ENCODE measurements around the gene PRCD. TPM values are rescaled to one million over a fixed set of nuclear protein-coding genes. Genes with fewer than 3 reads are reported as not detected.

Gene PRCD
- polyA plus RNA-seq, 1 donor (not counting 4 experiments of a cell fraction or from before 2014, with no cell fraction given), result 1.2 TPM

GRCh38 chr17:76543826-76544545, 4.1 kb downstream of the PRCD start:
- Histone ChIP-seq H3K4me3 (ENCODE audit: control insufficient read depth in 2 of 3, extremely low read depth in 1 of 3, insufficient read depth in 2 of 3, low read depth in 1 of 3, low read length in 3 of 3) (no peak overlapping the region), H3K27ac (ENCODE audit: control insufficient read depth, insufficient read depth, low read length) (no peak overlapping the region), H4K20me1 (ENCODE audit: control insufficient read depth, extremely low read depth, insufficient read depth, low read length) (no peaks in the 10 kb centered on the region), H3K9me1 (ENCODE audit: control insufficient read depth, extremely low read depth, insufficient read depth, low read length) (no peaks in the 10 kb centered on the region), H3K36me3 (ENCODE audit: control insufficient read depth in 2 of 2, extremely low read depth in 1 of 2, insufficient read depth in 2 of 2, low read length in 2 of 2) (peaks cover 0 to 7% of the 10 kb centered on the region in 2 experiments), H3K79me2 (ENCODE audit: control insufficient read depth, insufficient read depth, low read length) (peaks cover 11% of the 10 kb centered on the region), H3K4me1 (ENCODE audit: control insufficient read depth, extremely low read depth, insufficient read depth, low read length) (peaks cover 42% of the 10 kb centered on the region), H3K9me3 (ENCODE audit: control insufficient read depth, low read depth, low read length) (no peaks in the 10 kb centered on the region), H3K27me3 (ENCODE audit: control insufficient read depth, extremely low read depth, insufficient read depth, low read length) (peaks cover 34% of the 10 kb centered on the region), H3K9ac (ENCODE audit: control insufficient read depth, extremely low read depth, insufficient read depth, low read length) (no peak overlapping the region), H3K4me2 (ENCODE audit: control insufficient read depth, extremely low read depth, insufficient read depth, low read depth, low read length) (no peak overlapping the region), H2AFZ (ENCODE audit: control insufficient read depth, low read length) (no peak overlapping the region)
- no peak for FAIRE-seq
- DNase-seq (ENCODE audit: low read depth, low spot score), result no peak
- dilution Hi-C loops (cut with MboI; ENCODE audit: extremely low pct_ligation_motif_present, low sequenced_read_pairs), result no loop called here
- TF ChIP-seq EZH2 (IDR thresholded peaks at IDR 0.05; ENCODE audit: low read length) (no peak), CTCF (optimal IDR thresholded peaks at IDR 0.05 in 1 of 3, IDR thresholded peaks at IDR 0.05 in 1 of 3, conservative IDR thresholded peaks at IDR 0.05 in 1 of 3; ENCODE audit: extremely low read depth in 1 of 3, insufficient read depth in 2 of 3, low read length in 3 of 3) (no peak)

GRCh38 chr17:76544546-76545365, 4.9 kb downstream of the PRCD start:
- H3K4me1 ChIP-seq (ENCODE audit: control insufficient read depth, extremely low read depth, insufficient read depth, low read length), result peaks cover 42% of the 10 kb centered on the region
- no peak for DNase-seq (ENCODE audit: low read depth, low spot score)
- TF ChIP-seq CTCF (optimal IDR thresholded peaks at IDR 0.05 in 1 of 3, IDR thresholded peaks at IDR 0.05 in 1 of 3, conservative IDR thresholded peaks at IDR 0.05 in 1 of 3; ENCODE audit: extremely low read depth in 1 of 3, insufficient read depth in 2 of 3, low read length in 3 of 3) (no peak), EZH2 (IDR thresholded peaks at IDR 0.05; ENCODE audit: low read length) (no peak)
- H3K4me3 ChIP-seq (ENCODE audit: control insufficient read depth in 2 of 3, extremely low read depth in 1 of 3, insufficient read depth in 2 of 3, low read depth in 1 of 3, low read length in 3 of 3), result no peak overlapping the region
- dilution Hi-C loops (cut with MboI; ENCODE audit: extremely low pct_ligation_motif_present, low sequenced_read_pairs), result no loop called here
- peaks cover 32% of the 10 kb centered on the region for H3K27me3 ChIP-seq (ENCODE audit: control insufficient read depth, extremely low read depth, insufficient read depth, low read length)
- no peak overlapping the region for H3K27ac ChIP-seq (ENCODE audit: control insufficient read depth, insufficient read depth, low read length)
- H4K20me1 ChIP-seq (ENCODE audit: control insufficient read depth, extremely low read depth, insufficient read depth, low read length), result no peaks in the 10 kb centered on the region
- H3K79me2 ChIP-seq (ENCODE audit: control insufficient read depth, insufficient read depth, low read length), result peaks cover 14% of the 10 kb centered on the region
- H3K36me3 ChIP-seq (ENCODE audit: control insufficient read depth in 2 of 2, extremely low read depth in 1 of 2, insufficient read depth in 2 of 2, low read length in 2 of 2), result peaks cover 0 to 7% of the 10 kb centered on the region in 2 experiments
- H3K9me3 ChIP-seq (ENCODE audit: control insufficient read depth, low read depth, low read length), result no peaks in the 10 kb centered on the region
- no peak overlapping the region for H3K4me2 ChIP-seq (ENCODE audit: control insufficient read depth, extremely low read depth, insufficient read depth, low read depth, low read length)
- H3K9me1 ChIP-seq (ENCODE audit: control insufficient read depth, extremely low read depth, insufficient read depth, low read length), result no peaks in the 10 kb centered on the region
- no peak overlapping the region for H3K9ac ChIP-seq (ENCODE audit: control insufficient read depth, extremely low read depth, insufficient read depth, low read length)
- FAIRE-seq, result no peak
- no peak overlapping the region for H2AFZ ChIP-seq (ENCODE audit: control insufficient read depth, low read length)

Measured in keratinocyte (primary cell).